SH-SY5Y (cell line): ENCODE results near the gene OR2T3.
"Not testable (repeated sequence)": the region's sequence is repeated elsewhere in the genome, so short reads cannot be mapped to it uniquely, and the experiment has no call there.

ENCODE experiments used
- GATA2 ChIP-seq: IDR thresholded peaks from 2 replicates; pipeline ENCODE4 v1.6.1; 2011; ENCODE audit warnings: mild to moderate bottlenecking, low read depth, low read length
- GATA3 ChIP-seq: IDR thresholded peaks from 2 replicates; pipeline ENCODE4 v1.6.1; 2011; ENCODE audit warnings: low read depth, mild to moderate bottlenecking, low read length, moderate library complexity

- not testable (repeated sequence) for TF ChIP-seq GATA2, GATA3
These were observed 15.1 kb downstream of the OR2T3 start, which contains the start of gene OR2T5 for GRCh38 chr1:248488289-248488688.
